Neuron (in vitro differentiated cells): ENCODE results near the gene RPS25.
"Not testable (repeated sequence)": the region's sequence is repeated elsewhere in the genome, so short reads cannot be mapped to it uniquely, and the experiment has no call there.

Experiments used
- H2AFZ ChIP-seq: one replicate; pipeline ENCODE4 v1.6.1; 2013; ENCODE audit warnings: low read depth, mild to moderate bottlenecking, inconsistent platforms, low read length, moderate library complexity
- H3K27me3 ChIP-seq: one replicate; pipeline ENCODE4 v1.6.1; 2013; ENCODE audit warnings: low read length; ENCODE audit not compliant: insufficient read depth
- H3K36me3 ChIP-seq: one replicate; pipeline ENCODE4 v1.6.1; 2013; ENCODE audit warnings: low read length; ENCODE audit not compliant: insufficient read depth
- H3K4me1 ChIP-seq: one replicate; pipeline ENCODE4 v1.6.1; 2013; ENCODE audit warnings: low read length; ENCODE audit not compliant: insufficient read depth
- H3K4me3 ChIP-seq: 2 replicates; pipeline ENCODE4 v1.5.1; 2013; ENCODE audit warnings: mild to moderate bottlenecking, low read length, moderate library complexity
- H3K9me3 ChIP-seq: one replicate; pipeline ENCODE4 v1.6.1; 2013; ENCODE audit warnings: low read length

The RPS25 gene

GRCh38 chr11:119018074-119018938 lies at the start of gene RPS25, which contains the start of gene TRAPPC4:
Gene RPS25 (minus strand): TSS chr11:119018343. CDS start chr11:119018284, 59 bp downstream.
Gene TRAPPC4 (plus strand): TSS chr11:119018766. CDS start chr11:119018796, 30 bp downstream.
- Histone ChIP-seq H3K4me1 (peaks cover 20% of the 10 kb centered on the region), H3K36me3 (peaks cover 55% of the 10 kb centered on the region), H2AFZ (peak within 1 kb of the TSS; percentile 95), H3K9me3 (no peaks in the 10 kb centered on the region), H3K27me3 (no peaks in the 10 kb centered on the region), H3K4me3 (peak within 1 kb of the TSS; percentile 94)

DNA sequence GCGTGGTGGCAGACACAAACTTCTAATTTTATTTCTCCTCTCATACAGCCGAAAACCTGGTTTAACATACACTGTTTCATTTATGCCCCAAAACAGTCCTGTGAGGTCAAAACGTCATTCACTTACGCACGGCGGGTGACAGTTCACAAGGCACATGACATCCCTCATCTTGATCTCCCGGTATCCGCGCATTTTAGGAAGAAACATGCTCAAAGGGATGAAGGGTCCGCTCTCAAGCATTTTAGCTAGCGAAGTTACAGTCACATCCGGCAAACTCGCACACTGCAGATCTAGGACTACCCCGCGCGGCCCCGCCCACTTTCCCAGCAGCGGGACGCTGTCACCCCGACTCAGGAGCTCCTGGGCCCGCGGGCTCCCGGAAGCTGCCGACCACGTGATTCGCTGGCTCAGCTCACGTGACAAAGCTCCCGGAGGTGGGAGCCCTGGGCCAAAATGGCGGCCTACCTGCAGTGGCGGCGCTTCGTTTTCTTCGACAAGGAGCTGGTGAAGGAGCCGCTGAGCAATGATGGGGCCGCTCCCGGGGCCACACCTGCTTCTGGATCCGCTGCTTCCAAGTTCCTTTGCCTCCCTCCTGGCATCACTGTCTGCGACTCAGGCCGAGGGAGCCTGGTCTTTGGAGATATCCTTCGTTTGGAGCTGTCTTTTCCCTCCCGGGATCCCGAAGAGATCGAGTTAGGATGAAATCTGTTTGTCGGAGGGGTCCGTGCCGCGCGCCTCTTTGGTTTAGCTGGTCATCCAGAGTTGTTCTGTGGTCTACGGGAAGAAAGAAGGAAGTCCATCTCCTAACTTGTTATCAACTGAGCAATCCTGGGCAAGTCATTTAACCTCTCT lies 49.5 kb upstream of the RPS25 start, which contains the start of gene VPS11:
Gene VPS11, plus strand, starts transcription at position 448 of the 852 bp plus-strand sequence. Its CDS starts 6 bp downstream, at position 454.
- H3K36me3 ChIP-seq: peaks cover 18% of the 10 kb centered on the region
- H3K27me3 ChIP-seq: no peaks in the 10 kb centered on the region
- no peaks in the 10 kb centered on the region for H3K9me3 ChIP-seq
- peak within 1 kb of the TSS; percentile 84 for H2AFZ ChIP-seq
- H3K4me1 ChIP-seq: no peaks in the 10 kb centered on the region
- H3K4me3 ChIP-seq: peak within 1 kb of the TSS; percentile 76

DNA sequence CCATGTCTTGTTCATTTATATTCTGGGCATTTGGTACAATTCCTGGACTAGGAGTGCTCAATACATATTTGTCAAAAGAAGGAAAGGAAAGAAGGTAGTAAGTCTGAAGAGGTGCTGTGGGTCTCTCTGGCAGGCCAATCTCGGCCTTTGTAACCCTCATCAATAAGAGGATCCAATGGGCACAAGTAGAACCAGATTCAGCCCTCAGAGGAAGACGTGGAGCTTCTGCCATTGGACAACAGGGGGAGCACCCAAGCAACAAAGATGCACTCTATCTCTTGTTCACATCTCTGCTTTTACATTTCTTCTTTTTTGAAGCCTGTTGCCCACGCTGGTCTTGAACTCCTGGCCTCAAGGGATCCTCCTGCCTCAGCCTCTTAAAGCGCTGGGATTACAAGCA lies 47.2 kb upstream of the RPS25 start:
- Histone ChIP-seq H3K27me3 (no peaks in the 10 kb centered on the region), H3K9me3 (no peaks in the 10 kb centered on the region), H3K4me3 (no peak overlapping the region), H3K36me3 (peaks cover 5% of the 10 kb centered on the region), H2AFZ (no peak overlapping the region), H3K4me1 (no peaks in the 10 kb centered on the region)

GRCh38 chr11:119062779-119063178 lies 44.6 kb upstream of the RPS25 start:
- peaks cover 4% of the 10 kb centered on the region for H3K4me1 ChIP-seq
- no peak overlapping the region for H3K4me3 ChIP-seq
- no peak overlapping the region for H2AFZ ChIP-seq
- H3K9me3 ChIP-seq: no peaks in the 10 kb centered on the region
- no peaks in the 10 kb centered on the region for H3K36me3 ChIP-seq
- no peaks in the 10 kb centered on the region for H3K27me3 ChIP-seq

DNA sequence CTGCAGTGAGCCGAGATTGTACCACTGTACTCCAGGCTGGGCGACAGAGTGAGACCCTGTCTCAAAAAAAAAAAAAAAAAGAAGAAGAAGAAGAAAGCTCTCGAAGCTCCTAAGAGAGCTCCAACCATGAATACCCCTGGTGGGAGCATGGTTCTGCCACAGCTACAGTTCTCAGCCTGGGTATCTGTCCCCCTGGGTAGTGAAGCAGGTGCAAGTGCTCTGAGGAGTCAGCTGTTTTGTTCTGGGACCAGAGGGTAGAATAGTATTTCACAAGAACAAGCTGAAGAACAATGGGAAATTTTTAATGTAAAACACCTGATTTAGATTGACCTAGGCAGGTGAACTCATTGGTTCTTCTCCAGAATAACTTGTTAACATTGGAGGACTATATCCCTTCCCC lies 43.1 kb upstream of the RPS25 start:
- Histone ChIP-seq H3K4me3 (no peak overlapping the region), H3K27me3 (no peaks in the 10 kb centered on the region), H3K36me3 (no peaks in the 10 kb centered on the region), H3K9me3 (no peaks in the 10 kb centered on the region), H3K4me1 (peaks cover 7% of the 10 kb centered on the region), H2AFZ (no peak overlapping the region)

DNA sequence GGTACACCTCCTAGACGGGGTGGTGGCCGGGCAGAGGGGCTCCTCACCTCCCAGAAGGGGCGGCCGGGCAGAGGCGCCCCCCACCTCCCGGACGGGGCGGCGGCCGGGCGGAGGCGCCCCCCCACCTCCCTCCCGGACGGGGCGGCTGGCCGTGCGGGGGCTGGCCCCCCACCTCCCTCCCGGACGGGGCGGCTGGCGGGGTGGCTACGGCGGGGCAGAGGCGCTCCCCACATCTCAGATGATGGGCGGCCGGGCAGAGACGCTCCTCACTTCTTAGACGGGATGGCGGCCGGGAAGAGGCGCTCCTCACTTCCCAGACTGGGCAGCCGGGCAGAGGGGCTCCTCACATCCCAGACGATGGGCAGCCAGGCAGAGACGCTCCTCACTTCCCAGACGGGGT lies 41.0 kb upstream of the RPS25 start:
- not testable (repeated sequence) for H3K9me3 ChIP-seq, H3K27me3 ChIP-seq, H3K4me3 ChIP-seq, H2AFZ ChIP-seq
- Histone ChIP-seq H3K4me1 (peaks cover 14% of the 10 kb centered on the region), H3K36me3 (peaks cover 12% of the 10 kb centered on the region)

DNA sequence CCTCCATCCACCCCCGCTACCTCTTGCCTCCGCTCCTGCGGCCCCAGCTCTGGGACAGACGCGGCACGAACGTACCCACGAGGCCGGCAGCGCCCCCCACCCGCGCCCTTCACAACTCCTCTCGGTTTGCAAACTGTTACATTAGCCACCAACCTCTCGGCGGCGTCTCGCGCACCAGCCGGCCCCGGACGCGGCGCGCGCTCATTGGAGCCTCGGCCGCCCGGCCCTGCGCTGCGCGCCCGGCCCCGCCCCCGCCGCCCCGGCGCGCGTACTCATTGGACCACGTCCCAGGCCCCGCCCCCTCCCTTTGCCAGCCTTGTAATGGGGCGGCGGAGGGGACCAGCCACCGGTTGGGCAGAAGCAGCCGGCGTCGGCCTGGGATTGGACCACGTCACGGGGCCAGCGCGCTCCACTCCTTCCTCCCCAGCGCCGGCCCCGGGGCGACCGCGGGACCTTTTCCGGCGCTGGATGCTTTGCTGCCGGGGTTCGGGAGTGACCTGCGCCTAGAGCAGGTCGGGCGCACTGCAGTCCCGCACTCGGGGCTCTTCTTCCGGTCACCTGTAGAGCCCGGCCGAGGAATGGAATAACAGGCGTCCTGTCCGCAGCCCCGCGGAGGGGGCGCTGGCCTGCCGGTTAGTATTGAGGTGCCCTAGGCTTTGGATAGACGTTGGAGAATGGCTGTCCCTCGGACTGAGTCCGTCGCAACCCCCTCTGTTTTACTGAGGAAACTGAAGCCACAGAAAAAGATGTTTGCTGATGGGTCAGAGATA lies 39.0 kb upstream of the RPS25 start, which contains the start of gene HYOU1:
Gene HYOU1, minus strand, starts transcription at position 206 of the 770 bp plus-strand sequence. CDS start 1,045 bp downstream, outside the sequence.
- Histone ChIP-seq H3K9me3 (no peaks in the 10 kb centered on the region), H3K4me1 (peaks cover 14% of the 10 kb centered on the region), H3K27me3 (no peaks in the 10 kb centered on the region), H3K4me3 (peak within 1 kb of the TSS; percentile 72), H3K36me3 (peaks cover 31% of the 10 kb centered on the region), H2AFZ (peak within 1 kb of the TSS; percentile 78)

DNA sequence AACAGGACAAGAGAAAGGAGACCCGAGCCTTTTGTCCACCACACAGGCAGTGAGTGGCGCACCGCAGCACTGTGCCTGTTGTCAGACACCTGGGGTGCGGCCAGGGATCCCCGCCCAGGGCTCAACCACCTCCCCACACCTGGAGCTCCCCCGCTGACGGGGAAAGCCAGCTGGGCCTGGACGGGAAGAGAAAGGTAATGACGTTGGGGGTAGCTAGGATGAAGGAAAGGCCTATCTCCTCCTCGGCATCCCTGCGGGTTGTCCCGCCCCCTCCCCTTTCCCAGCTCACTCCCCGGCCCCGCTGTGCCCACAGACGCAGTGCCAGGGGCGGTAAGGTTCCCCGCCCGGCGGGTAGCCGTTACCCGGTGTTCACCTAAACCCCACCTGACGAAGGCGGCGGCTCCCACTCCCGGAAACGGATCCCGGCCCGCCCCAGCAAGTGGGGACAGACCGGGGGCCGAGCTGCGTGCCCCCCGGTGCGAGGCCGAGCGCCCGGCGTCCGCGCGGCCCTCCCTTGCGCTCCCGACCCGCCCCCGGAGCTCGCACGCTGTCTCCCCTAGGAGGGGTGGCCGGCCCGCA lies 38.4 kb upstream of the RPS25 start:
- peak overlapping the region; percentile 78 for H2AFZ ChIP-seq
- no peaks in the 10 kb centered on the region for H3K9me3 ChIP-seq
- H3K36me3 ChIP-seq: peaks cover 38% of the 10 kb centered on the region
- peaks cover 14% of the 10 kb centered on the region for H3K4me1 ChIP-seq
- H3K4me3 ChIP-seq: peak overlapping the region; percentile 72
- H3K27me3 ChIP-seq: no peaks in the 10 kb centered on the region

DNA sequence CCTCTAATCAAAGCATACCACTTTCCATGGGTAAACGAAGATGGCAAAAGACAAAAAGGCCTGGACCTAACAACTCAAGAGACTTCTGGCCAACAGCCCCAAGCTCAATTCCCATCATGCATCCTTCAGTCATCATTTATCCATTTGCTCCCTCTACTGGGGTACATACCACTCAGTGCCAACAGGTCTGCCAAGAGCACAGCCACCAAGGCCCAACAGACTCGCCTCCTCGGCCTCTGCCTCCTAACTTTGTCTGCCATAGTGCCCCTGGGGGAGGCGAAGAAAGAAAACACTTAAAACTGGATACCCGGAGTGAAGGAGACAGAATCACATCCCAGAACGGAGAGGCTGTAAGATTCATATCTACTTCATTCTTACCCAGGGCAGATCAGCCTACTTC lies 37.8 kb upstream of the RPS25 start:
- Histone ChIP-seq H3K4me1 (peaks cover 14% of the 10 kb centered on the region), H3K36me3 (peaks cover 43% of the 10 kb centered on the region), H2AFZ (no peak overlapping the region), H3K9me3 (no peaks in the 10 kb centered on the region), H3K27me3 (no peaks in the 10 kb centered on the region), H3K4me3 (peak overlapping the region; percentile 72)

GRCh38 chr11:119054418-119054817 lies 36.3 kb upstream of the RPS25 start:
- H3K36me3 ChIP-seq: peaks cover 53% of the 10 kb centered on the region
- H3K9me3 ChIP-seq: no peaks in the 10 kb centered on the region
- no peaks in the 10 kb centered on the region for H3K27me3 ChIP-seq
- peaks cover 14% of the 10 kb centered on the region for H3K4me1 ChIP-seq
- H3K4me3 ChIP-seq: no peak overlapping the region
- H2AFZ ChIP-seq: no peak overlapping the region

DNA sequence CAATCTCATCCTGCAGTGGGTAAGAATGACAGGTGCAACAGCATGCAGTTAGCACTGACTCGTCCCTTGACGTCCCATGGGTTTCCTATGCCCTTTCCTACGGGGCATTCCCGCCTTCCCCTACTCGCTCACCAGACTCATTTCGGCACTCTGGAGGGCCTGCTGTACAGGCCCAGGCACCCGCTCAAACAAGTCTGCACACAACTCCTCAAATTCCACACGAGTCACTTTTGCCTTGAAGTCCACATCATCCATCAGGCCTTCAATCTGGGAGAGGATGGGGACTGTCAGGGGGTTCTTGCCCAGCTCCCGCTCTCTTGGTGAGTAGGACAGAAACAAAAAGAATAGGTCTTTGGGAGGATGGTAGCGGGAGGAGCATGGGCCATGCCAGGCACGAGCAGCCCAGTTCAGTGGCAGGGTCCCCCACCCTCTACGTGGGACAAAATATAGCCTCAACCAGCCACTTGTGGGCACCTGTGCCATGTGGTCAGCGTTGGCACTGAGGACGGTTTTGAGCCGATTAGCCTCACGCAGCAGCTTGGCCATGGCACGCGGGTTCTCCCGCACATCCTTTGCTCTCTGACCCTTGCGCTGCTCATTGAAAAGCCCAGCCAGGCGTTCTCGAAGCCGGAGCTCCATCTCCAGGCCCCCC lies 34.1 kb upstream of the RPS25 start:
- H2AFZ ChIP-seq: no peak overlapping the region
- peaks cover 75% of the 10 kb centered on the region for H3K36me3 ChIP-seq
- no peaks in the 10 kb centered on the region for H3K9me3 ChIP-seq
- no peak overlapping the region for H3K4me3 ChIP-seq
- H3K27me3 ChIP-seq: no peaks in the 10 kb centered on the region
- peaks cover 7% of the 10 kb centered on the region for H3K4me1 ChIP-seq
